Caco-2 (cell line): ENCODE measurements around the gene TAF5L. TPM values are rescaled to one million over a fixed set of nuclear protein-coding genes. Genes with fewer than 3 reads are reported as not detected.

Experiments used
- BruUV-seq: library from RNA; stranded (reverse); fragments of 400-500 nt; replicated peaks from 2 replicates; lab custom pipeline; 2021; lab: Mats Ljungman, UMichigan
- CTCF ChIA-PET: fragments of 300-600 bp; sonication (Branson Sonifier 250); formaldehyde crosslinking; loops from one replicate; lab custom pipeline; 2022; ENCODE audit warnings: antibody characterized with exemption; lab: Charles Lee
- POLR2A ChIA-PET: fragments of 300-600 bp; sonication (Branson Sonifier 250); formaldehyde crosslinking; loops from one replicate; lab custom pipeline; 2022; ENCODE audit warnings: antibody characterized with exemption; lab: Charles Lee
- DNase-seq, 2 experiments: peaks; one replicate each; pipeline versions ENCODE4 v3.0.0 to v3.0.0-alpha.2; 2020 to 2022
- H3K27me3 ChIP-seq: replicated peaks from 2 replicates; pipeline ENCODE4 v1.6.0; 2011; ENCODE audit warnings: low read length; ENCODE audit not compliant: control insufficient read depth, insufficient read depth
- H3K36me3 ChIP-seq: 2 replicates; pipeline ENCODE4 v1.5.1; 2011; ENCODE audit warnings: low read length; ENCODE audit not compliant: control insufficient read depth, insufficient read depth
- H3K4me1 ChIP-seq: fragments of 250-450 bp; sonication (Bioruptor Pico); 2 replicates; pipeline ENCODE4 v1.5.1; 2020; ENCODE audit warnings: mild to moderate bottlenecking
- H3K4me3 ChIP-seq: 2 replicates; pipeline ENCODE4 v1.5.1; 2011; ENCODE audit warnings: low read depth, mild to moderate bottlenecking, control low read depth, low read length
- H3K9me3 ChIP-seq: fragments of 250-450 bp; sonication (Bioruptor Pico); 2 replicates; pipeline ENCODE4 v1.5.1; 2020; ENCODE audit warnings: mild to moderate bottlenecking, moderate library complexity
- H3K27ac Mint-ChIP-seq: one replicate; pipeline ENCODE4 v1.8.0; 2022; ENCODE audit warnings: mixed read lengths; ENCODE audit not compliant: unreplicated experiment
- H3K27me3 Mint-ChIP-seq: one replicate; pipeline ENCODE4 v1.8.0; 2022; ENCODE audit warnings: mixed read lengths; ENCODE audit not compliant: insufficient read depth, unreplicated experiment
- H3K36me3 Mint-ChIP-seq: one replicate; pipeline ENCODE4 v1.8.0; 2022; ENCODE audit warnings: mild to moderate bottlenecking, mixed read lengths; ENCODE audit not compliant: insufficient read depth, unreplicated experiment
- H3K4me1 Mint-ChIP-seq: one replicate; pipeline ENCODE4 v1.8.0; 2022; ENCODE audit warnings: low read depth, mixed read lengths; ENCODE audit not compliant: unreplicated experiment
- H3K4me3 Mint-ChIP-seq: one replicate; pipeline ENCODE4 v1.8.0; 2022; ENCODE audit warnings: mild to moderate bottlenecking, moderate library complexity, mixed read lengths; ENCODE audit not compliant: unreplicated experiment
- H3K9me3 Mint-ChIP-seq: one replicate; pipeline ENCODE4 v1.8.0; 2022; ENCODE audit warnings: mixed read lengths; ENCODE audit not compliant: unreplicated experiment
- CTCF ChIP-seq, 2 experiments: fragments of 200-600 bp in 1 of 2; IDR thresholded peaks; 1 replicate in 1 of 2; 2 replicates in 1 of 2; pipeline versions ENCODE4 v1.5.1 to v1.8.0; 2011 to 2022; ENCODE audit warnings: antibody characterized with exemption in 1 of 2, control low read depth in 1 of 2, inconsistent platforms in 1 of 2, low read depth in 1 of 2, low read length in 1 of 2, mild to moderate bottlenecking in 1 of 2, moderate library complexity in 1 of 2; ENCODE audit not compliant: insufficient read depth in 1 of 2, severe bottlenecking in 1 of 2, unreplicated experiment in 1 of 2
- intact Hi-C: fragments of 100-400 bp; cut with micrococcal nuclease; formaldehyde crosslinking; loops from one replicate; pipeline ENCODE4 v1.10.0; 2022; ENCODE audit not compliant: unreplicated experiment
- total RNA-seq: library from RNA; stranded (reverse); gene quantifications from 2 replicates; pipeline ENCODE4 v1.2.3, GENCODE V29; 2022

The TAF5L gene
- total RNA-seq, 1 experiment from 2014 or later, result 23.8 TPM

GRCh38 chr1:229661897-229662296 lies 36.0 kb upstream of the TAF5L start:
- POLR2A ChIA-PET, result no interaction called here
- Mint-ChIP-seq H3K36me3 (peaks cover 43% of the 10 kb centered on the region), H3K27ac (no peak overlapping the region), H3K4me1 (no peaks in the 10 kb centered on the region), H3K9me3 (no peaks in the 10 kb centered on the region), H3K4me3 (no peak overlapping the region), H3K27me3 (no peaks in the 10 kb centered on the region)
- Histone ChIP-seq H3K4me3 (no peak overlapping the region), H3K9me3 (no peaks in the 10 kb centered on the region), H3K27me3 (no peaks in the 10 kb centered on the region), H3K36me3 (no peaks in the 10 kb centered on the region), H3K4me1 (no peaks in the 10 kb centered on the region)
- no peak for TF ChIP-seq CTCF (IDR thresholded peaks at IDR 0.05; ENCODE audit: insufficient read depth in 1 of 2, low read depth in 1 of 2, low read length in 1 of 2, severe bottlenecking in 1 of 2, unreplicated experiment in 1 of 2)
- BruUV-seq, result no TSS peak
- no peak for DNase-seq
- intact Hi-C loops, result loop anchor here (5.0 kb wide), 1 partner anchor 185 kb away; no protein-coding TSS in a partner anchor
- CTCF ChIA-PET, result interaction anchor here (1.0 kb wide), 1 partner anchor 920 kb away, joined by 3 read pairs; no protein-coding TSS in a partner anchor

- Histone ChIP-seq H3K4me3 (no peak overlapping the region), H3K36me3 (no peaks in the 10 kb centered on the region), H3K9me3 (no peaks in the 10 kb centered on the region), H3K4me1 (no peaks in the 10 kb centered on the region), H3K27me3 (no peaks in the 10 kb centered on the region)
- H3K4me3 Mint-ChIP-seq, result no peak overlapping the region
- no peaks in the 10 kb centered on the region for H3K9me3 Mint-ChIP-seq
- BruUV-seq, result no TSS peak
- H3K27me3 Mint-ChIP-seq, result no peaks in the 10 kb centered on the region
- peaks cover 48% of the 10 kb centered on the region for H3K36me3 Mint-ChIP-seq
- peak; percentile 80 to 89 for TF ChIP-seq CTCF (IDR thresholded peaks at IDR 0.05; ENCODE audit: insufficient read depth in 1 of 2, low read depth in 1 of 2, low read length in 1 of 2, severe bottlenecking in 1 of 2, unreplicated experiment in 1 of 2)
- peak; percentile 65 to 79 for DNase-seq
- no peak overlapping the region for H3K27ac Mint-ChIP-seq
- intact Hi-C loops, result loop anchor here (5.0 kb wide), 1 partner anchor 186 kb away; no protein-coding TSS in a partner anchor
- CTCF ChIA-PET, result interaction anchor here (0.8 to 1.0 kb wide), 3 partner anchors 429 to 920 kb away, joined by 3 to 4 read pairs (median 3); no protein-coding TSS in a partner anchor
- no peaks in the 10 kb centered on the region for H3K4me1 Mint-ChIP-seq
- POLR2A ChIA-PET, result no interaction called here
Observed at GRCh38 chr1:229661022-229661877, 35.3 kb upstream of the TAF5L start.

- Histone ChIP-seq H3K36me3 (no peaks in the 10 kb centered on the region), H3K4me1 (no peaks in the 10 kb centered on the region), H3K27me3 (no peaks in the 10 kb centered on the region), H3K4me3 (no peak overlapping the region), H3K9me3 (no peaks in the 10 kb centered on the region)
- BruUV-seq, result no TSS peak
- Mint-ChIP-seq H3K9me3 (no peaks in the 10 kb centered on the region), H3K27me3 (no peaks in the 10 kb centered on the region), H3K27ac (no peak overlapping the region), H3K36me3 (peaks cover 75% of the 10 kb centered on the region), H3K4me1 (no peaks in the 10 kb centered on the region), H3K4me3 (no peak overlapping the region)
- POLR2A ChIA-PET, result no interaction called here
- TF ChIP-seq CTCF (IDR thresholded peaks at IDR 0.05; ENCODE audit: insufficient read depth in 1 of 2, low read depth in 1 of 2, low read length in 1 of 2, severe bottlenecking in 1 of 2, unreplicated experiment in 1 of 2), result no peak
- intact Hi-C loops, result no loop called here
- CTCF ChIA-PET, result no interaction called here
- DNase-seq, result no peak
Observed at GRCh38 chr1:229657993-229658755, 32.3 kb upstream of the TAF5L start.
